Middle frontal gyrus (tissue), 1 donor: Measurements from ENCODE around the gene CARHSP1.
A peak's percentile ranks its signal among the peaks of the same experiment; 100 is the strongest.
"Not testable (repeated sequence)": the region's sequence is repeated elsewhere in the genome, so short reads cannot be mapped to it uniquely, and the experiment has no call there.

ENCODE experiments used
- DNase-seq: peaks from one replicate; pipeline ENCODE4 v3.0.0-alpha.2; 2015; ENCODE audit warnings: low spot score; ENCODE audit errors: extremely low spot score

Gene CARHSP1

DNA sequence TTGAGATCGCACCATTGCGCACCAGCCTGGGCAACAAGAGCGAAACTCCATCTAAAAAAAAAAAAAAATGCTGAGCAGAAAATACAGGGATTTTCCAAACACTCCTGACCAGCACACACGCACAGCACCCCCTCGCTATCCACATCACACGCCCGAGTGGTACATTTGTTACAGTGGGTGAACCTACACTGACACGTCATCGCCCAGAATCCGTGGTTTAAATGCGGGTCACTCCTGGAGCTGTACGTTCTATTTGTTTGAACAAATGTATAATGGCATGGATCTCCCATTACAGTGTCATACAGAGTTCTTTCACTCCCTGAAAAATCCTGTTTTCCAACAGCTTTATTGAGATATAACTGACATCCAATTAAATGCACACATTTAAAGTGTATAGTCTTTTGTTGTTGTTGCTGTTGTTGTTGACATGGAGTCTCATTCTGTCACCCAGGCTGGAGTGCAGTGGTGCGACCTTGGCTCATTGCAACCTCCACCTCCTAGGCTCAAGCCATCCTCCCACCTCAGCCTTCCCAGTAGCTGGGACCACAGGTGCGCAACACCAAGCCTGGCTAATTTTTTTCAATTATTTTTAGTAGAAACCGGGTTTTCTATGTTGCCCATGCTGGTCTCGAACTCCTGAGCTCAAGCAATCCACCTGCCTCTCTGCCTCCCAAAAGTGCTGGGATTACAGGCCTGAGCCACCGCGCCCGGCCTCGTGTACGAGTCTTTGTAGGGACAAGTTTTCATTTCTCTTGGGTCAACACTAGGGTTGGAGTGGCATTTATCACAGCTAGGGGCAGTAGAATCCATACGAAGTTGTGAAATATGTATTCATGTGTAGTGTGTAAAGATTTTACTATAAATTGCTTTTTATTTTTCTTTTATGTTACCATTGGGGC is 4.4 kb upstream of the CARHSP1 start:
- DNase-seq: no peak

DNA sequence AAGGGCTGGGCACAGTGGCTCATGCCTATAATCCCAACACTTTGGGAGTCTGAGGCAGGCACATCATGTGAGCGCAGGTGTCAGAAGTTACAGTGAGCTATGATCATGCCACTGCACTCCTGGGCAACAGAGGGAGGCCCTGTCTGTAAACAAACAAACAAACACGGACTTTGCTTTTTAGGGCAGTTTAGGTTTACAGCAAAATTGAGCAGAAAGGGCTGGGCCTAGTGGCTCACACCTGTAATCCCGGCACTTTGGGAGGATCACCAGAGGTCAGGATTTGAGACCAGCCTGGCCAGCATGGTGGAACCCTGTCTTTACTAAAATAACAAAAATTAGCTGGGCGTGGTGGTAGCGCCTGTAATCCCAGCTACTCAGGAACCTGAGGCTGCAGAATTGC is 3.3 kb upstream of the CARHSP1 start:
- DNase-seq: no peak

GRCh38 chr16:8869988-8870241 is 1.1 kb upstream of the CARHSP1 start:
- DNase-seq: not testable (repeated sequence)

DNA sequence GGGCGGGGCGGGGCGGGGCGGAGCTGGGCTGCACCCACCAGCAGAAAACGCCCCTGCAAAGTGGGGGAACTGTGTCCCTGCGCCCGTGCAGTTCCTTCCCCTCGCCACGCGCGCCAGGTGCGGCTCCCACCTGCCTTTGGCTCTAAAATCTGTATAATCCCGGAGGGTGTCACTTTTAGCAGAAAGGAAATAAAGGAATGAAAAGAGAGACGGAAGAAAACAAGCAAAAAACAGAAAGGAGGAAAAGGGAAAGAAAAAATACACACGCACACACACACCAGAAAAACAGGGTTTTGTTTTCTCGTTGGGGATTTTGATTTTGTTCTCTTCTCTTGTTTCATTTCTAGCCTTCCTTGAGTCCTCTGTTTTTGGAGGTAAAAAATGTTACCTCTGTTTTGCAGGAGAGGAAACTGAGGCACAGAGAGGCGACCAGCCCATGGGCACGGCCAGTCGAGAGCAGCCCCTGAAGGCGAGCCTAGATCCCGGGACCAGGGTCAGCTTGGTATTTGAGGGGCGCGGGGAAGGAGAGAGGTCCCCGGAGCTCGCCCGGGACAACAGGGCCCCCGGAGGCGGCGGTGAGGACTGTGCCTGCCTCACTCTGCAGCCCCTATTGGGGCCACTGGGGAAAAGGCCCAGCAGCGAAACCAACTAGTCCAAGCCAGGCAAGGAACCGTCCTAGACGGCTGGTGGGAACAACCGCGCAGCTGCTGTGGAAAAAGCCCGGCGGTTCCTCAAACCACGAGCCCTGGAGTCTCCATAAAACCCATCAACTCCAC is 594 bp upstream of the CARHSP1 start:
- no peak for DNase-seq

GRCh38 chr16:8867932-8868415 is 832 bp downstream of the CARHSP1 start:
- no peak for DNase-seq

DNA sequence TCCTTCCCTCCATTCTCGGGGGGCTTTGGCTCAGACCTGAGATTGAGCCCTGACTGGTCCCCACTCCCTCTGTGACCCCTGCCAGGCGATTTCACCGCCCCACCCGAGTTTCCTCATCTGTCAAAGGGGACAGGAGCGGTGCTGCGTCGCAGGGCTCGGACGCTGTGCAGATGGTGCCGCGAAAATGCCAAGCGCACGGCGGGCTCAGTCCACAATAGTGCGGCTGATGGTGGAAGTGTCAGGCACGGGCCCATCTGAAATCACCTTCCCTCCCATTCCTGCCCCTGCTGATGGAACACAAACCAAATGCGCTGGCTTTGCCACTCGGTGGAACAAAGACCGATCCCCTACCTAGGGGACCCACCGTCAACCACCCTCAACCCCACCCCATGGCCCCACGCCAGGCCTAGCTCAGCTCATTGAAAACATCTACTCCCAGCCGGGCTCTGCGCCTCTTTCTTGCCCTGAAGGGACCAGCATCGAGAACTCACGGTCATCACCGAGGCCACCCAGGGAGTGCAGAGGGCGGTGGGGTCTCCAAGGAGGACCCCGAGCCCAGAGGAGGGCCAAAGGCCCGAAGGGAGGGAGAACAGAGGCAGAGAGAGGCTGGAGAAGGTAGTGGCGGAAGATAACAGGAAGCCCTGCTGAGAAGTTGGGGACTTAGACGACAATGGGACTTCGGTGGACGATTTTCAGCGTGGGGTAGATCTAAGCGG is 1.4 kb downstream of the CARHSP1 start:
- no peak for DNase-seq

GRCh38 chr16:8866884-8867215 is 2.0 kb downstream of the CARHSP1 start:
- DNase-seq: no peak

DNA sequence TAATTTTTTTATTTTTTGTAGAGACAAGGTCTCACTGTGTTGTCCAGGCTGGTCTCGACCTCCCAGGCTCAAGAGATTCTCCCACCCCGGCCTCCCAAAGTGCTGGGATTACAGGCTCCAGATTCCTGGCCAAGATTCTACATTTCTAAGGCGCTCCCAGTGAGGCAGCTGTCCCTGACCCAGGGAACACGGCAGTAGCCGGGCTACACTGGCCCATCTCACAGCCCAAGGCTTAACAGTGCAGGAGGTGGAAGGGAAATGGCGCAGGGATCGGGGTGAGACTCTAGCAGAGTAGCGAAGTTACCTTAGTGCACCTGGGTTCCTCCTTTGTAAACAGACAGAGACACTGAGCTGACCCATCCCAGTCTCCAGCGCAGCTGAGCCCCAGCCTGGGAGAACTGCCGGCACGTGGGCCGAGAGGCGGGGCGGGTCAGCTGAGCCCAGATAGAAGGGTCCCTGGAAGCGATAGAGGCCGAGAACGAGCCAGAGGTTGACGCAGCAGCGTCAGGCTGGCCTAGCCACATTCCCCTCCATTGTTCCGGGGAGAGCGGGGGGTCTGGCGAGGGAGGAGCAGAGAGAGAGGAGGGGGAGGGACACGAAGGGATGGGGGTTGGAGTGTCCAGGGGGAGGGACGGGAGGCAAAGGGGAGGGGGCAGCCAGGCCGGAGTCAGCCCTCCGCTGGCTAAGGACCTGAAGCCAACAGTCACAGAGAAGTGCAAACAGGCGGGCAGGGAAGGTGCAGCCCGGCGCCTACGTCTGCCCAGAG is 2.5 kb downstream of the CARHSP1 start:
- no peak for DNase-seq

DNA sequence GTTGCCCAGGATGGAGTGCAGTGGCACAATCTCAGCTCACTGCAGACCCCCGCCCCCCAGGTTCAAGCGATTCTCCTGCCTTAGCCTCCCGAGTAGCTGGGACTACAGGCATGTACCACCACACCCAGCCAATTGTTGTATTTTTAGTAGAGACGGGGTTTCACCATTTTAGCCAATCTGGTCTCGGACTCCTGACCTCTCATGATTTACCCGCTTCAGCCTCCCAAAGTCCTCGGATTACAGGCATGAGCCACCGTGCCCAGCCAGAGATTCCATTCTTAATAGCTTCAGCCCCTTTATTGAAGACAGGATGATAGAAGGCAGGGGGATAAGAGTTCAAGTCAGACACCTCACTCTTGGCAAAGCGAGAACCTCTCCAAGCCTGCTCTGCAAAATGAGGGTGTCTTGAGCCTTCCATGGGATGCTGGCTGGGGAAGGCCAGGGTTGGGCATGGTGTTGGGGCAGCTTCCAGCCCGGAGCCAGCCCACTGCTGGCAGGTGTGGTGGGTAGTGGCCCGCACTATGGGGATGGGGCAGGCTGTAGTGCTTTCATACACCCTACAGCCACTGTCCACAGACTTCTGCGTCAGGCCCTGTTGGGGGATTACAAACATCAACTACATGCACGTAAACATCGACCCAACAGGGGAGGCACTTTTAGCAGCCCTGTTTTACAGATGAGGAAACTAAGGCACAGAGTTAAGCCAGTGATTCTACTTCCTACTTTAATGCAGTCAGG is 3.5 kb downstream of the CARHSP1 start:
- no peak for DNase-seq

- DNase-seq: no peak
Measured at GRCh38 chr16:8864480-8865110, 4.2 kb downstream of the CARHSP1 start.

DNA sequence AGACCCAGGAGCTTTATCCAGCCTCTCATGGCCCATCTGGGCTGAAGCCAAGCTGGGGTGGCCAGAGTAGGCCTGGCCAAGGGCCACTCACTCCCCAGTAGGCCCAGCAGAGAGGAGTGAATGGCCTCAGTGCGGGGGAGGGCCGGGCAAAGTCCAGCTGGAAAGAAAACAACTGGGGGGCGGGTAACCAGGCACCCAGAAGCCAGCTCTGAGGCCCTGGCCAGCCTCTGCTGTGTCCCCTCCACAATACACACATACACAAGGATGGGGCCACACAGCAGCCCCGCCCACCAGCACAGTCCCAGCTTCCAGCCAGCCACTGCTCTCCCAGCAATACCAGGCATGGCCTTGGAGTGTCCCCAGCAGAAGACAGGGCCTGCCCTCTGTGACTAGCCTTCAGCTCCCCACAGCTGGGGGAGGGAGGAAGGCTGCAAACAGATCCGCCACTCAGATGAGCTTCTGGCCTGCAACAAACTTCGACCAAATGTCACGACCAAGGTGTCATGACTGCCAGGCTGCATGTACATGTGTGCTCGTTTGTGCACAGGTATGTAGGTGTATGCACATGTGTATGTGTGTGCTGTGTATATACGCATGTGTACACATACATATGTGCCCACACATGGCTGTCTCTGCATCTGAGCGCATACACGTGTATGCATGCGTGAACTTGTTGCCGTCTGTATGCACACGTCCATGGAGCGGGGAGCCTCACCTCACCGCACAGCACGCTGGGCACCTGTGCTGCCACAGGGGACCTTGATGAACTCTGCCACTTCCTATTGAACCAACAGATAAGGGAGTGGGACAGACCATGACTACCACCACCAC is 5.0 kb downstream of the CARHSP1 start:
- peak; percentile 51 for DNase-seq

DNA sequence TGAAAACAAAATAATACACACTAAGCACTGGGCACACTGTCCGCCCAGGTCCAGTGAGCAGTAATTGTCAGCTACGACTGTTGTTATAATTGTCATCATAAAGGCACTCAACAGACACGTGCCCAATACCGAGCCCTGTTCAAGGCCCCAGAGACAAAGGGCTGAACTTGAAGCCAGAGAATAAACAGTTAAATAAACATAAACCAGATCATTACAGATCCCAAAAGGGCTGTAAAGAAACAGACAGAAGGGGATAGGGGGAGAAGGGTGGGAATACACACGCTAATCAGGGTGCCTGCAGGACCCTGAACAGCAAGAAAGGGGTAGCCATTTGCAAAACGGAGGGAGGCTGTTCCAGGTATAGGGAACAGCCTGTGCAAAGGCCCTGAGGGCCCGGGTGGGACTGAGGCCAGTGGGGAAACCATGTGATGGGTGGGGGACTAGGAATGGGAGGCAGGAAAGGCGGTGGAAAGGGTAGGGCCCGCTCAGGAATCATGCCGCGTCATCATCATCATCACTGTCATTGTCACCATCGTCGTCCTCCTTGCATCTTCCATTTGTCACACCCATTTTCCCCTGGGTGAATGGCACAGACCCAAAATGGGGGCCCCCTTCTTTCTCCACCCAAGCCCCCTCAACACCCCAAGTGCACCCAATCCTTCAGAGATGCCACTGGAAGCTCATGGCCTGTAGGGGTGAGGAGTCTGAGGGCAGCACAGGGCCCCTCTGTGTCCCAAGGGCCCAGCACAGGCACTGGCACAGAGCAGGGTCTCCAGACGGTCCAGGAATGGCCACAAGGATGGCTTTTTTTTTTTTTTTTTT is 6.3 kb downstream of the CARHSP1 start:
- DNase-seq: no peak

DNA sequence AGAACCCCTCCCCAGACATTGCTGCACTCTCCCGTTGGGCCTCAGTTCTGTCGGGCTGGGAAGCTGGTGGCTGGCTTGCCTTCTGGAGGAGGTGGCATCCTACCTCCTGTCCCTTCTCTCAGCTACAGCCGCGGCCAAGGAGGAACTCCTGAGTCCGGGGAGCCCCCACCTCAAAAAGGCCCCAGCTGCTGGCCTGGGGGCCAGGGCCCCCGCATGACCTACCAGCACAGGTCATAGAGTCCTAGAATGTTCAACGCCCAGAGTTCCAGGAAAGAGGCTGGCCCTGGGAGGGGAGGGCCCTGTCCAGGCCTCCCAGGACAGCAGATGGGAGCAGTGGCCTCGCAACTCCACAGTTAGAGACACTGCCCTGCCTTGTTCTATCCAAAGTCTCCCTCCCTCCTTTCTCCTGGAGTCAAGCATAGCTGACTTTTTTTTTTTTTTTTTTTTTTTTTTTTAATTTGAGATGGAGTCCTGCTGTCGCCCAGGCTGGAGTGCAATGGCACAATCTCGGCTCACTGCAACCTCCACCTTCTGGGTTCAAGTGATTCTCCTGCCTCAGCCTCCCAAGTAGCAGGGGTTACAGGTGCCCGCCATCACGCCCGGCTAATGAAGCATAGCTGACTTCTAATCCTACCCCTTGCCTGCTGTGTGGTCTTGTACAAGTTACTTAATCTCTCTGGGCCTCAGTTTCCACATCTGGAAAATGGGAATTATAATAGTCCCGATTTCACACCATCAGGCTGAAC is 7.1 kb downstream of the CARHSP1 start:
- DNase-seq: no peak

- no peak for DNase-seq
Measured at GRCh38 chr16:8859913-8860881, 8.6 kb downstream of the CARHSP1 start.

GRCh38 chr16:8858994-8859912 is 9.6 kb downstream of the CARHSP1 start:
- no peak for DNase-seq

DNA sequence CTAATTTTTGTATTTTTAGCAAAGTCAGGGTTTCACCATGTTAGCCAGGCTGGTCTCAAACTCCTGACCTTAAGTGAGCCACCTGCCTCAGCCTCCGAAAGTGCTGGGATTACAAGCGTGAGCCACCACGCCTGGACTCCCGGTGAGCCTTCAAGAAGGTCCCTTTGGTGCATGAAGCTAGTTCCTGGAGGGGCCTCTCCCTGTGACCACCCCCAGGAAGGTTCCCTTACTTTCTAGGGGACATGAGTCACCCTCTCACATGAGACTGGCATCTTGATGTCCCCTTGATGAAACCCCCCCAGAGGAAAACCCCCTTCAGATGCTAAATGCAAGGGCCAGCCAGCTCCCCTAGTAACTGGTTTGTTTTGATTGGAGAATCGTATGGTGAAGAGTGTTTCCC is 12.8 kb downstream of the CARHSP1 start:
- no peak for DNase-seq
